Stimulated activated CD8-positive, alpha-beta memory T cell treated with anti-CD3 and anti-CD28 coated beads, Interleukin-12 subunit alpha, Interleukin-12 subunit beta, amount 100 ng/mL, for 1 hour (primary cell): ENCODE data around the gene FBXO38.
"Not testable (repeated sequence)": the region's sequence is repeated elsewhere in the genome, so short reads cannot be mapped to it uniquely, and the experiment has no call there.

Experiments used
- DNase-seq: peaks from one replicate; pipeline ENCODE4 v3.0.0-alpha.2; 2020; ENCODE audit warnings: low read depth

FBXO38 gene

GRCh38 chr5:148433826-148434225, 50.1 kb downstream of the FBXO38 start:
- DNase-seq, result no peak

GRCh38 chr5:148436029-148436428, 52.3 kb downstream of the FBXO38 start:
- no peak for DNase-seq

- no peak for DNase-seq
Observed at GRCh38 chr5:148437249-148437648, 53.5 kb downstream of the FBXO38 start.

GRCh38 chr5:148438933-148439332, 55.2 kb downstream of the FBXO38 start:
- no peak for DNase-seq

- DNase-seq, result no peak
Observed at GRCh38 chr5:148443241-148443640, 59.5 kb downstream of the FBXO38 start.

- DNase-seq, result peak; percentile 28
Observed at GRCh38 chr5:148443998-148444397, 60.2 kb downstream of the FBXO38 start.

- no peak for DNase-seq
Observed at GRCh38 chr5:148445578-148445977, 61.8 kb downstream of the FBXO38 start.

GRCh38 chr5:148446611-148447010, 62.9 kb downstream of the FBXO38 start:
- no peak for DNase-seq

- no peak for DNase-seq
Observed at GRCh38 chr5:148452499-148453193, 68.9 kb downstream of the FBXO38 start.

- no peak for DNase-seq
Observed at GRCh38 chr5:148454576-148454975, 70.8 kb downstream of the FBXO38 start.

GRCh38 chr5:148455185-148455584, 71.4 kb downstream of the FBXO38 start:
- DNase-seq, result no peak

GRCh38 chr5:148457183-148457620, 73.4 kb downstream of the FBXO38 start:
- DNase-seq, result no peak

GRCh38 chr5:148458036-148458888, 74.5 kb downstream of the FBXO38 start:
- no peak for DNase-seq

GRCh38 chr5:148459669-148460068, 75.9 kb downstream of the FBXO38 start:
- DNase-seq, result no peak

GRCh38 chr5:148465381-148466235, 81.8 kb downstream of the FBXO38 start:
- DNase-seq, result no peak

- no peak for DNase-seq
Observed at GRCh38 chr5:148466236-148466580, 82.5 kb downstream of the FBXO38 start.

GRCh38 chr5:148467958-148468357, 84.2 kb downstream of the FBXO38 start:
- no peak for DNase-seq

- not testable (repeated sequence) for DNase-seq
Observed at GRCh38 chr5:148468746-148469145, 85.0 kb downstream of the FBXO38 start.

GRCh38 chr5:148469501-148469935, 85.8 kb downstream of the FBXO38 start:
- DNase-seq, result no peak

- no peak for DNase-seq
Observed at GRCh38 chr5:148471379-148471778, 87.6 kb downstream of the FBXO38 start.

GRCh38 chr5:148474025-148474511, 90.3 kb downstream of the FBXO38 start:
- DNase-seq, result no peak

- no peak for DNase-seq
Observed at GRCh38 chr5:148476302-148476701, 92.5 kb downstream of the FBXO38 start.
